Lower lobe of right lung (tissue), 2 donors: Measurements from ENCODE around the gene OR52D1. TPM values are rescaled to one million over a fixed set of nuclear protein-coding genes. Genes with fewer than 3 reads are reported as not detected.

ENCODE experiments used
- ATAC-seq, 2 donors: fragments of 200-7000 bp; cut with Tn5 transposase; one replicate each; pipeline ENCODE4 v1.9.1; 2020 to 2022; ENCODE audit warnings: mild to moderate bottlenecking in 2 of 2, moderate library complexity in 2 of 2
- DNase-seq: peaks from one replicate; pipeline ENCODE4 v3.0.0-alpha.2; 2020
- H3K27ac ChIP-seq: fragments of 200-600 bp; one replicate; pipeline ENCODE4 v1.8.0; 2022
- H3K27me3 ChIP-seq: fragments of 200-600 bp; one replicate; pipeline ENCODE4 v1.8.0; 2022; ENCODE audit warnings: low read depth
- H3K36me3 ChIP-seq: fragments of 200-600 bp; one replicate; pipeline ENCODE4 v1.8.0; 2022; ENCODE audit warnings: mild to moderate bottlenecking
- H3K4me1 ChIP-seq: fragments of 200-600 bp; one replicate; pipeline ENCODE4 v1.8.0; 2022
- H3K4me3 ChIP-seq: fragments of 200-600 bp; one replicate; pipeline ENCODE4 v1.8.0; 2022; ENCODE audit warnings: mild to moderate bottlenecking
- H3K9me3 ChIP-seq: fragments of 200-600 bp; one replicate; pipeline ENCODE4 v1.8.0; 2022
- intact Hi-C: fragments of 100-400 bp; cut with DNase I; formaldehyde crosslinking; loops from one replicate; pipeline ENCODE4 v1.11.0; 2022
- total RNA-seq: library from RNA; stranded (reverse); fragmentation: NEBNext Ultra II Directional; extraction: Animal tissue kit (Norgen Biotek cat#: 25700); gene quantifications from one replicate; pipeline ENCODE4 v1.2.1, GENCODE V29; 2021
- TF ChIP-seq, protein P1 (sequence below): fragments of 200-600 bp; IDR thresholded peaks from one replicate; pipeline ENCODE4 v1.8.0; 2022; ENCODE audit warnings: antibody characterized with exemption, mild to moderate bottlenecking
- donor health status: DM: no; HTN: yes; CAD: no; lungs with severe emphysema.

The OR52D1 gene
- total RNA-seq, 1 donor from 2014 or later: not detected

DNA sequence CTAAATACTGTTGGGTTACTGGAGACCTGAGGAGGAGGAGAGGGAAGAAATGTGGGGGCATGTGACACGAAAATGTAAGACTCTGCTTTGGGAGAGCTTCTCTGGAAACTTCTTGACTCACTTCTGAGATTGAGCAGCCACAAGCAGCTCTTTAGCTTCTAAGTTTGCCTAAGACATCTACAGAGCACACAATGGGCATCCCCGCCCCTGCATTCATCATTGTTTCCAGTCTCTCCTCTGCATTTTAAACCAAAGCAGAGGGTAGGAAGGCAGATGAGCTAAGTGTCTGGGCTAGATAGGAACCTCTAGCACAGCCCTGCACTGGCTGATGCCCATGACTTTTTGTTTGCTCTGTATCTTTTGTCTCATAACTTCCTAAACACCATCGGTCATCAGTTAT is 2.1 kb upstream of the OR52D1 start:
- DNase-seq (no peak), ATAC-seq (no peak)
- H3K27ac ChIP-seq: no peak overlapping the region
- no peaks in the 10 kb centered on the region for H3K27me3 ChIP-seq
- H3K36me3 ChIP-seq: no peaks in the 10 kb centered on the region
- TF ChIP-seq, protein P1, sequence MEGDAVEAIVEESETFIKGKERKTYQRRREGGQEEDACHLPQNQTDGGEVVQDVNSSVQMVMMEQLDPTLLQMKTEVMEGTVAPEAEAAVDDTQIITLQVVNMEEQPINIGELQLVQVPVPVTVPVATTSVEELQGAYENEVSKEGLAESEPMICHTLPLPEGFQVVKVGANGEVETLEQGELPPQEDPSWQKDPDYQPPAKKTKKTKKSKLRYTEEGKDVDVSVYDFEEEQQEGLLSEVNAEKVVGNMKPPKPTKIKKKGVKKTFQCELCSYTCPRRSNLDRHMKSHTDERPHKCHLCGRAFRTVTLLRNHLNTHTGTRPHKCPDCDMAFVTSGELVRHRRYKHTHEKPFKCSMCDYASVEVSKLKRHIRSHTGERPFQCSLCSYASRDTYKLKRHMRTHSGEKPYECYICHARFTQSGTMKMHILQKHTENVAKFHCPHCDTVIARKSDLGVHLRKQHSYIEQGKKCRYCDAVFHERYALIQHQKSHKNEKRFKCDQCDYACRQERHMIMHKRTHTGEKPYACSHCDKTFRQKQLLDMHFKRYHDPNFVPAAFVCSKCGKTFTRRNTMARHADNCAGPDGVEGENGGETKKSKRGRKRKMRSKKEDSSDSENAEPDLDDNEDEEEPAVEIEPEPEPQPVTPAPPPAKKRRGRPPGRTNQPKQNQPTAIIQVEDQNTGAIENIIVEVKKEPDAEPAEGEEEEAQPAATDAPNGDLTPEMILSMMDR: no peak
- H3K4me3 ChIP-seq: no peak overlapping the region
- intact Hi-C loops: no loop called here
- no peaks in the 10 kb centered on the region for H3K4me1 ChIP-seq
- H3K9me3 ChIP-seq: no peaks in the 10 kb centered on the region

DNA sequence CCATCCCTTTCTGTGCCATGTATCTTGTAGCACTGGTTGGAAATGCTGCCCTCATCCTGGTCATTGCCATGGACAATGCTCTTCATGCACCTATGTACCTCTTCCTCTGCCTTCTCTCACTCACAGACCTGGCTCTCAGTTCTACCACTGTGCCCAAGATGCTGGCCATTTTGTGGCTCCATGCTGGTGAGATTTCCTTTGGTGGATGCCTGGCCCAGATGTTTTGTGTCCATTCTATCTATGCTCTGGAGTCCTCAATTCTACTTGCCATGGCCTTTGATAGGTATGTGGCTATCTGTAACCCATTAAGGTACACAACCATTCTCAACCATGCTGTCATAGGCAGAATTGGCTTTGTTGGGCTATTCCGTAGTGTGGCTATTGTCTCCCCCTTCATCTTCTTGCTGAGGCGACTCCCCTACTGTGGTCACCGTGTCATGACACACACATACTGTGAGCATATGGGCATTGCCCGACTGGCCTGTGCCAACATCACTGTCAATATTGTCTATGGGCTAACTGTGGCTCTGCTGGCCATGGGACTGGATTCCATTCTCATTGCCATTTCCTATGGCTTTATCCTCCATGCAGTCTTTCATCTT is 414 bp downstream of the OR52D1 start:
- TF ChIP-seq, protein P1: no peak
- Histone ChIP-seq H3K4me1 (no peaks in the 10 kb centered on the region), H3K27me3 (no peaks in the 10 kb centered on the region), H3K27ac (no peak overlapping the region), H3K9me3 (no peaks in the 10 kb centered on the region), H3K4me3 (no peak overlapping the region), H3K36me3 (no peaks in the 10 kb centered on the region)
- no peak for ATAC-seq
- intact Hi-C loops: no loop called here
- DNase-seq: no peak

DNA sequence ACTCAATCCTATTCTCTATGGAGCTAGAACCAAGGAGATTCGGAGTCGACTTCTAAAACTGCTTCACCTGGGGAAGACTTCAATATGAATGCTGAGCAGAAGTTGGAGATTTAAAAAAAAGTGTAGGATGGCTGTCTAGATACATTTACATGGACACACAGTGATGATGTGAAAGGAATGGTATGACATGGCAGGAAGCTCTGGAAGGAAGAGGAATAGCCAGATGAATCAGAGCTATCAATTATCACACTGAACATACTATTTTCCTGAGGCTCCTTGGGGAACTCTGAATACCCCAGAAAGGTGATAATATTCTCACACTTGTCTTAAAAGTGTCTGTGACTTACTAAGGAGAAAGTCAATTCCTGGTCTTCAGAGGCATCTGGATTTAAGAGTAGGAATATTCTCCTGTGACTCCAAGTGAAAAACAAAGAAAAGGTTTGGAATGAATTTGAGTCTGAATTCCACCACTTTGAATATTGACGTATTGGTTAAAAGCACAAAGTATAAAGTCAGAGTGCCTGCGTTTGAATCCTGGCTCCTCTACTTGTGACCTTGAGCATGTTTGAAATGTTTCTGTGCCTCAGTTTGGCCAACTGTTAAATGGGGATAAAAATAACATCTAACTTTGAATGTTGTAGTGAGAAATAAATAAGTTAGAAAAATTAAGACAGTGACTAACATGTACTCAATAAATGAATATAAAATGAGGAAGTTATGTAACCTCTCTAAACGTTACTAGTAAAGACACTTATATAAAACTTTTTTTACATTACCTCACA is 1.3 kb downstream of the OR52D1 start:
- H3K36me3 ChIP-seq: no peaks in the 10 kb centered on the region
- no peaks in the 10 kb centered on the region for H3K27me3 ChIP-seq
- DNase-seq (no peak), ATAC-seq (no peak)
- H3K4me3 ChIP-seq: no peak overlapping the region
- intact Hi-C loops: no loop called here
- no peaks in the 10 kb centered on the region for H3K4me1 ChIP-seq
- no peak overlapping the region for H3K27ac ChIP-seq
- no peaks in the 10 kb centered on the region for H3K9me3 ChIP-seq
- TF ChIP-seq, protein P1: no peak

DNA sequence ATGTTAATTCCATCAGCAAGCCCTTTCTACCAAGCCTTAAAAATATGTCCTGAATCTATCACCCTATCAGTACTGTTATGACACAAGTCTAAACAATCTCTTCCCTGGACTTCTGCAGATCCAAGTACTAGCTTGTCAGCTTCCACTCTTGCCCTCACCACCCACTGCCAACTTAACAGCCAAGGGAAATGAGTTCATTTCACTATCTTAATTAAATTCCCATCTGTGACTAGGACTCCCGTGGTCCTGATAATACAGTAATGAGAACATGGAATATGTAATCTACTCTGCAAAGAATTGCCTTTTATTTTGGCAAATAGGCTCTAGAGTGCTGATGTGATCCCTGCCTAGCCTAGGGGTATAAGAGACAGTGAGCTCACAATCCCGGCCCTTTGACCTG is 11.2 kb downstream of the OR52D1 start:
- DNase-seq (no peak), ATAC-seq (no peak)
- Histone ChIP-seq H3K27me3 (no peaks in the 10 kb centered on the region), H3K27ac (no peak overlapping the region), H3K36me3 (no peaks in the 10 kb centered on the region), H3K4me3 (no peak overlapping the region), H3K9me3 (no peaks in the 10 kb centered on the region), H3K4me1 (no peaks in the 10 kb centered on the region)
- intact Hi-C loops: no loop called here
- TF ChIP-seq, protein P1: no peak

DNA sequence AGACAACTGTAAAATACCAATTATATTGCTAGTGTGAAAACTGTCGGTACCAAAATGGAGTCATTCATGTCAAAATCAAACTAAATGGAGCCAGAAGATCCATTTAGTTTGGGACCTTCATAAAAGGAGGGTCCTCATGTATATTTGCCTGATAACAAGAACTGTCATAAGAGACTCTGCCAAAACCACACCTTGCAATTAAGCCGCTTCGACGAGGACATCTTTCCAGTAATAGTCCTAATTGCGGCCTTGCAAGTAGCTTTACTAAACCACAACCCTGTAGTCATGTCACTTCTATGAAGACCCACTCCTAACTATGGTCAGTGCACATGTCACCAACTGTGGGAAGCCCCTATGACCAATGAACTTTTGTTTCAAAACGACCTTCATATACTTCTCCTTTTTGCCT is 11.9 kb downstream of the OR52D1 start:
- ATAC-seq (no peak), DNase-seq (no peak)
- Histone ChIP-seq H3K36me3 (no peaks in the 10 kb centered on the region), H3K4me1 (no peaks in the 10 kb centered on the region), H3K27me3 (no peaks in the 10 kb centered on the region), H3K9me3 (no peaks in the 10 kb centered on the region), H3K27ac (no peak overlapping the region), H3K4me3 (no peak overlapping the region)
- TF ChIP-seq, protein P1: no peak
- intact Hi-C loops: no loop called here
